A673 (cell line): ENCODE results near the gene FRMD1.

Source experiments
- EZH2 ChIP-seq: fragments of 200-600 bp; sonication (generic); IDR thresholded peaks from 2 replicates; pipeline ENCODE4 v1.6.1; 2017; ENCODE audit warnings: borderline replicate concordance, low read depth, mild to moderate bottlenecking, mixed read lengths, antibody characterized with exemption, low read length; ENCODE audit not compliant: poor library complexity, severe bottlenecking
- TF ChIP-seq, protein P1 (sequence below): fragments of 300-800, 200-600 bp; sonication (generic); conservative IDR thresholded peaks from 2 replicates; pipeline ENCODE4 v1.5.1; 2017; ENCODE audit warnings: low read depth, mild to moderate bottlenecking, antibody characterized with exemption, low read length, moderate library complexity, mixed read lengths

DNA sequence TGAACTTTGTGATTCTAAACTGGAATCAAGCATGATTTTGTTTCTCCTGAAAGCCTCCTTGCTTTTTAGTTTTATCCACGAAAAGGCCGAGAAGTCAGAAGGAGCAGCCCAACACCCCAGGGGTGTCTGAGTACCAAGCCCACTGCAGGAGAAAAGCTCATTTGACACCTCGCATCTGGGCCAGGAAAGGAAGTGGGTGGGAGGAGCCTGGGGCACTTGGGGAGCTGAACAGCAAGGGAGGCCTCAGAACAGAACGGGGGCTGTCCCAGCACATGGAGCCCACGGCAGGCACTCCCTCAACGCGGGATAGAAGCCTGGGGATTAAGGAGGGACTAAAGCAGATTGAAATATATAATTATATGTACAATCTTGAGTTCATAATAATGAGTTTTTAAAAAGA, 75.0 kb downstream of the FRMD1 start:
- TF ChIP-seq EZH2 = no peak
- TF ChIP-seq, protein P1, sequence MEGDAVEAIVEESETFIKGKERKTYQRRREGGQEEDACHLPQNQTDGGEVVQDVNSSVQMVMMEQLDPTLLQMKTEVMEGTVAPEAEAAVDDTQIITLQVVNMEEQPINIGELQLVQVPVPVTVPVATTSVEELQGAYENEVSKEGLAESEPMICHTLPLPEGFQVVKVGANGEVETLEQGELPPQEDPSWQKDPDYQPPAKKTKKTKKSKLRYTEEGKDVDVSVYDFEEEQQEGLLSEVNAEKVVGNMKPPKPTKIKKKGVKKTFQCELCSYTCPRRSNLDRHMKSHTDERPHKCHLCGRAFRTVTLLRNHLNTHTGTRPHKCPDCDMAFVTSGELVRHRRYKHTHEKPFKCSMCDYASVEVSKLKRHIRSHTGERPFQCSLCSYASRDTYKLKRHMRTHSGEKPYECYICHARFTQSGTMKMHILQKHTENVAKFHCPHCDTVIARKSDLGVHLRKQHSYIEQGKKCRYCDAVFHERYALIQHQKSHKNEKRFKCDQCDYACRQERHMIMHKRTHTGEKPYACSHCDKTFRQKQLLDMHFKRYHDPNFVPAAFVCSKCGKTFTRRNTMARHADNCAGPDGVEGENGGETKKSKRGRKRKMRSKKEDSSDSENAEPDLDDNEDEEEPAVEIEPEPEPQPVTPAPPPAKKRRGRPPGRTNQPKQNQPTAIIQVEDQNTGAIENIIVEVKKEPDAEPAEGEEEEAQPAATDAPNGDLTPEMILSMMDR = no peak
